ENCODE measurements around the gene SLC5A1. TPM values are rescaled to one million over a fixed set of nuclear protein-coding genes. Genes with fewer than 3 reads are reported as not detected.

Gene SLC5A1
- total and polyA plus RNA-seq, 2 of the 13 experiments (the other 11 are each of a cell fraction or from before 2014, with no cell fraction given), result not detected

GRCh38 chr22:31995046-31995445, 48.0 kb upstream of the SLC5A1 start (continued):
- TF ChIP-seq TIGD3 (CRISPR knock-in tag; IDR thresholded peaks at IDR 0.05; ENCODE audit: borderline replicate concordance) (no peak), TMF1 (CRISPR knock-in tag; IDR thresholded peaks at IDR 0.05; ENCODE audit: low read depth) (no peak), HOXA9 (CRISPR knock-in tag; IDR thresholded peaks at IDR 0.05; ENCODE audit: borderline replicate concordance) (no peak), ARNTL (CRISPR knock-in tag; IDR thresholded peaks at IDR 0.05) (no peak)

GRCh38 chr22:31995807-31996206, 47.3 kb upstream of the SLC5A1 start:
- no peaks in the 10 kb centered on the region for H3K9me3 ChIP-seq (ENCODE audit: low read length)
- in situ Hi-C loops (cut with HindIII; ENCODE audit: extremely low pct_ligation_motif_present, low pct_unique_long_range_greater_than_20kb), result no loop called here
- CTCF ChIA-PET (ENCODE audit: low intra/inter-chr PET ratio, low total read pairs), result no interaction called here
- FAIRE-seq, result no peak
- 22% methylated on average over 3 of the region's 3 CpGs for WGBS (ENCODE audit: low lambda C conversion rate)
- H3K36me3 ChIP-seq (replicated peaks in 1 of 2; ENCODE audit: control insufficient read depth in 1 of 2, insufficient read depth in 2 of 2, low read length in 2 of 2), result no peaks in the 10 kb centered on the region
- intact Hi-C loops (cut with micrococcal nuclease; ENCODE audit: unreplicated experiment), result no loop called here
- BruUV-seq (replicated peaks), result no TSS peak
- DNase-seq (ENCODE audit: low spot score), result no peak
- H4K20me1 ChIP-seq (ENCODE audit: insufficient read depth, low read length), result no peaks in the 10 kb centered on the region
- POLR2A ChIA-PET, result no interaction called here
- no peak overlapping the region for H3K4me3 ChIP-seq (replicated peaks in 1 of 3; ENCODE audit: insufficient read depth in 1 of 3, low read depth in 2 of 3, low read length in 3 of 3)
- H3K79me2 ChIP-seq (ENCODE audit: insufficient read depth, low read length), result no peaks in the 10 kb centered on the region
- TF ChIP-seq BRCA1 (CRISPR knock-in tag; IDR thresholded peaks at IDR 0.05), result no peak
- TF ChIP-seq NRL (CRISPR knock-in tag; IDR thresholded peaks at IDR 0.05; ENCODE audit: borderline replicate concordance), result no peak
- TF ChIP-seq NR0B2 (CRISPR knock-in tag; IDR thresholded peaks at IDR 0.05), result no peak
- TF ChIP-seq GPN1 (CRISPR knock-in tag; IDR thresholded peaks at IDR 0.05; ENCODE audit: borderline replicate concordance), result no peak
- no peak for TF ChIP-seq KIAA2018 (CRISPR knock-in tag; IDR thresholded peaks at IDR 0.05; ENCODE audit: borderline replicate concordance)
- no peak for TF ChIP-seq SMC3 (IDR thresholded peaks at IDR 0.05; ENCODE audit: low read length)
- no peak for TF ChIP-seq AGO1 (IDR thresholded peaks at IDR 0.05; ENCODE audit: low read depth, low read length, poor library complexity, severe bottlenecking)
- ATAC-seq, result no peak
- no peak overlapping the region for H2AFZ ChIP-seq (ENCODE audit: low read length)
- no peak overlapping the region for H3K27ac ChIP-seq (ENCODE audit: extremely low read length, insufficient read depth, low read length)
- H3K4me1 ChIP-seq (ENCODE audit: insufficient read depth, low read length), result no peaks in the 10 kb centered on the region
- no peak overlapping the region for H3K9ac ChIP-seq (ENCODE audit: insufficient read depth, low read depth, low read length)
- H3K4me2 ChIP-seq (ENCODE audit: low read depth, low read length), result no peak overlapping the region
- H3K27me3 ChIP-seq (ENCODE audit: control insufficient read depth in 1 of 2, insufficient read depth in 2 of 2, low read length in 2 of 2), result peaks cover 0 to 6% of the 10 kb centered on the region in 2 experiments; a peak in 1 of 5 replicates

Measured in HepG2 (cell line).